Natural killer cell (primary cell): Measurements from ENCODE around the gene TOMM22. TPM values are rescaled to one million over a fixed set of nuclear protein-coding genes. Genes with fewer than 3 reads are reported as not detected.
"Not testable (repeated sequence)": the region's sequence is repeated elsewhere in the genome, so short reads cannot be mapped to it uniquely, and the experiment has no call there.

Experiments used
- ATAC-seq, 3 donors: fragments of 150-1000 bp in 2 of 3; fragments of 200-7000 bp in 1 of 3; cut with Tn5 transposase; 1 replicate in 1 of 3; 2 replicates in 2 of 3; pipeline ENCODE4 v1.10.0; 2021; ENCODE audit warnings: mild to moderate bottlenecking in 2 of 3, moderate library complexity in 2 of 3
- DNase-seq, 2 donors: peaks; one replicate each; pipeline versions ENCODE4 v3.0.0 to v3.0.0-alpha.2; 2013 to 2021; ENCODE audit warnings: mixed read lengths in 1 of 2
- H3K27ac ChIP-seq: one replicate; pipeline ENCODE4 v1.5.1; 2013; ENCODE audit warnings: mild to moderate bottlenecking, low read length
- H3K27me3 ChIP-seq: one replicate; pipeline ENCODE4 v1.6.1; 2013; ENCODE audit warnings: low read length; ENCODE audit not compliant: control insufficient read depth, insufficient read depth
- H3K36me3 ChIP-seq: one replicate; pipeline ENCODE4 v1.6.1; 2013; ENCODE audit warnings: low read length; ENCODE audit not compliant: control insufficient read depth, insufficient read depth
- H3K4me1 ChIP-seq: one replicate; pipeline ENCODE4 v1.6.1; 2013; ENCODE audit warnings: low read length; ENCODE audit not compliant: control insufficient read depth, insufficient read depth
- H3K4me3 ChIP-seq: one replicate; pipeline ENCODE4 v1.5.1; 2013; ENCODE audit warnings: low read length
- H3K9me3 ChIP-seq: one replicate; pipeline ENCODE4 v1.6.1; 2013; ENCODE audit warnings: low read length; ENCODE audit not compliant: control insufficient read depth, insufficient read depth
- H3K27ac Mint-ChIP-seq, 2 donors: one replicate each; pipeline ENCODE4 v1.8.0; 2022; ENCODE audit warnings: mild to moderate bottlenecking in 2 of 2, mixed read lengths in 2 of 2, moderate library complexity in 1 of 2
- H3K27me3 Mint-ChIP-seq, 2 donors: one replicate each; pipeline ENCODE4 v1.8.0; 2022; ENCODE audit warnings: low read depth in 2 of 2, mixed read lengths in 2 of 2
- H3K36me3 Mint-ChIP-seq: one replicate; pipeline ENCODE4 v1.8.0; 2022; ENCODE audit warnings: mixed read lengths
- H3K4me1 Mint-ChIP-seq, 2 donors: one replicate each; pipeline ENCODE4 v1.8.0; 2022; ENCODE audit warnings: mixed read lengths in 2 of 2
- H3K4me3 Mint-ChIP-seq: one replicate; pipeline ENCODE4 v1.8.0; 2022; ENCODE audit warnings: mild to moderate bottlenecking, moderate library complexity, mixed read lengths
- H3K9me3 Mint-ChIP-seq, 2 donors: one replicate each; pipeline ENCODE4 v1.8.0; 2022; ENCODE audit warnings: mixed read lengths in 2 of 2
- CTCF ChIP-seq: fragments of 200-600 bp; IDR thresholded peaks from one replicate; pipeline ENCODE4 v1.8.0; 2022; ENCODE audit warnings: antibody characterized with exemption
- WGBS: methylation state at CpG from one replicate; pipeline ENCODE4 v1.1.7; 2013; ENCODE audit warnings: missing lambda C conversion rate; ENCODE audit not compliant: insufficient coverage; 5-methylcytosine and 5-hydroxymethylcytosine counted together
- intact Hi-C: fragments of 100-400 bp; cut with micrococcal nuclease; formaldehyde crosslinking; loops from one replicate; pipeline ENCODE4 v1.14.2; 2022
- total RNA-seq, 4 donors: library from RNA; stranded (reverse); fragments of 120-200 nt in 1 of 4; gene quantifications; one replicate each; pipeline versions ENCODE4 v1.2.3 to v1.2.4, GENCODE V29; 2013 to 2022

TOMM22 gene
- total RNA-seq, 3 donors from 2014 or later (not counting 1 experiment from before 2014, with no cell fraction given): 45.9 to 50.6 (median 47.5) TPM

- Mint-ChIP-seq H3K27ac (no peak overlapping the region), H3K27me3 (peaks cover 0 to 6% of the 10 kb centered on the region in 2 donors), H3K36me3 (no peaks in the 10 kb centered on the region), H3K9me3 (no peaks in the 10 kb centered on the region), H3K4me3 (no peak overlapping the region), H3K4me1 (no peaks in the 10 kb centered on the region)
- H3K27ac ChIP-seq: no peak overlapping the region
- WGBS: 87% methylated on average over 3 of the region's 3 CpGs
- no peaks in the 10 kb centered on the region for H3K9me3 ChIP-seq
- ATAC-seq (no peak), DNase-seq (no peak)
- H3K4me3 ChIP-seq: no peak overlapping the region
- no peak for TF ChIP-seq CTCF
- intact Hi-C loops: no loop called here
- no peaks in the 10 kb centered on the region for H3K36me3 ChIP-seq
- no peaks in the 10 kb centered on the region for H3K27me3 ChIP-seq
- no peaks in the 10 kb centered on the region for H3K4me1 ChIP-seq
These were observed 43.0 kb upstream of the TOMM22 start for GRCh38 chr22:38638728-38639127.

GRCh38 chr22:38641476-38642040 lies 40.2 kb upstream of the TOMM22 start:
- DNase-seq (no peak), ATAC-seq (no peak)
- Mint-ChIP-seq H3K4me1 (no peaks in the 10 kb centered on the region), H3K27me3 (peaks cover 0 to 2% of the 10 kb centered on the region in 2 donors), H3K27ac (no peak overlapping the region), H3K9me3 (no peaks in the 10 kb centered on the region), H3K4me3 (no peak overlapping the region), H3K36me3 (no peaks in the 10 kb centered on the region)
- H3K36me3 ChIP-seq: no peaks in the 10 kb centered on the region
- no peaks in the 10 kb centered on the region for H3K9me3 ChIP-seq
- TF ChIP-seq CTCF: no peak
- no peak overlapping the region for H3K4me3 ChIP-seq
- intact Hi-C loops: no loop called here
- no peaks in the 10 kb centered on the region for H3K27me3 ChIP-seq
- 94% methylated on average over 8 of the region's 13 CpGs for WGBS
- H3K27ac ChIP-seq: no peak overlapping the region
- H3K4me1 ChIP-seq: no peaks in the 10 kb centered on the region

GRCh38 chr22:38644245-38644644 lies 37.5 kb upstream of the TOMM22 start:
- H3K27ac ChIP-seq, H3K4me1 Mint-ChIP-seq, H3K4me3 ChIP-seq, H3K9me3 Mint-ChIP-seq, H3K36me3 Mint-ChIP-seq, H3K36me3 ChIP-seq, H3K27ac Mint-ChIP-seq, intact Hi-C loops, H3K9me3 ChIP-seq, DNase-seq, H3K4me1 ChIP-seq, H3K27me3 ChIP-seq, H3K4me3 Mint-ChIP-seq: not testable (repeated sequence)
- 97% methylated on average over 5 of the region's 5 CpGs for WGBS
- H3K27me3 Mint-ChIP-seq: peaks cover 5 to 10% of the 10 kb centered on the region in 2 donors
- peak in 1 of 3 donors; percentile 47 for ATAC-seq

- peaks cover 8 to 10% of the 10 kb centered on the region in 2 donors for H3K27me3 Mint-ChIP-seq
- Histone ChIP-seq H3K4me1 (no peaks in the 10 kb centered on the region), H3K27me3 (no peaks in the 10 kb centered on the region), H3K27ac (no peak overlapping the region), H3K4me3 (no peak overlapping the region), H3K9me3 (no peaks in the 10 kb centered on the region), H3K36me3 (no peaks in the 10 kb centered on the region)
- H3K4me1 Mint-ChIP-seq: no peaks in the 10 kb centered on the region
- DNase-seq (no peak), ATAC-seq (no peak)
- intact Hi-C loops: no loop called here
- H3K27ac Mint-ChIP-seq: no peak overlapping the region
- TF ChIP-seq CTCF: no peak
- WGBS: 89% methylated on average over 6 of the region's 6 CpGs
- no peaks in the 10 kb centered on the region for H3K36me3 Mint-ChIP-seq
- H3K4me3 Mint-ChIP-seq: no peak overlapping the region
- H3K9me3 Mint-ChIP-seq: no peaks in the 10 kb centered on the region
These were observed 36.3 kb upstream of the TOMM22 start for GRCh38 chr22:38645430-38645829.
